ENCODE data around the gene VPS11.
"Not testable (repeated sequence)": the region's sequence is repeated elsewhere in the genome, so short reads cannot be mapped to it uniquely, and the experiment has no call there.

VPS11 gene

GRCh38 chr11:119038884-119039283 lies 28.7 kb upstream of the VPS11 start:
- no peak for DNase-seq (ENCODE audit: low spot score)

GRCh38 chr11:119039471-119039870 lies 28.1 kb upstream of the VPS11 start:
- not testable (repeated sequence) for DNase-seq (ENCODE audit: low spot score)

GRCh38 chr11:119041821-119042514 lies 25.6 kb upstream of the VPS11 start:
- DNase-seq (ENCODE audit: low spot score) = no peak

GRCh38 chr11:119042927-119043326 lies 24.7 kb upstream of the VPS11 start:
- no peak for DNase-seq (ENCODE audit: low spot score)

GRCh38 chr11:119044708-119045107 lies 22.9 kb upstream of the VPS11 start:
- DNase-seq (ENCODE audit: low spot score) = no peak

GRCh38 chr11:119046489-119046888 lies 21.1 kb upstream of the VPS11 start:
- no peak for DNase-seq (ENCODE audit: low spot score)

GRCh38 chr11:119047205-119047604 lies 20.4 kb upstream of the VPS11 start:
- no peak for DNase-seq (ENCODE audit: low spot score)

GRCh38 chr11:119048644-119049043 lies 19.0 kb upstream of the VPS11 start:
- DNase-seq (ENCODE audit: low spot score) = no peak

GRCh38 chr11:119049081-119049480 lies 18.5 kb upstream of the VPS11 start:
- DNase-seq (ENCODE audit: low spot score) = no peak

- DNase-seq (ENCODE audit: low spot score) = no peak
These were observed 16.0 kb upstream of the VPS11 start for GRCh38 chr11:119051440-119052162.

GRCh38 chr11:119052163-119052814 lies 15.3 kb upstream of the VPS11 start:
- DNase-seq (ENCODE audit: low spot score) = no peak

GRCh38 chr11:119054418-119054817 lies 13.2 kb upstream of the VPS11 start:
- DNase-seq (ENCODE audit: low spot score) = no peak

GRCh38 chr11:119055901-119056300 lies 11.7 kb upstream of the VPS11 start:
- DNase-seq (ENCODE audit: low spot score) = peak; percentile 48

- peak; percentile 13 for DNase-seq (ENCODE audit: low spot score)
These were observed 11.1 kb upstream of the VPS11 start for GRCh38 chr11:119056421-119056999.

GRCh38 chr11:119057000-119057769 lies 10.4 kb upstream of the VPS11 start, which contains the start of gene HYOU1:
TSS of gene HYOU1 (minus strand) at chr11:119057205. CDS start at chr11:119056160, 1,045 bp downstream.
- peak; percentile 98 for DNase-seq (ENCODE audit: low spot score)

- DNase-seq (ENCODE audit: low spot score) = not testable (repeated sequence)
These were observed 8.5 kb upstream of the VPS11 start for GRCh38 chr11:119059128-119059527.

- DNase-seq (ENCODE audit: low spot score) = no peak
These were observed 6.4 kb upstream of the VPS11 start for GRCh38 chr11:119061256-119061655.

GRCh38 chr11:119062779-119063178 lies 4.8 kb upstream of the VPS11 start:
- peak; percentile 37 for DNase-seq (ENCODE audit: low spot score)

GRCh38 chr11:119065369-119065768 lies 2.2 kb upstream of the VPS11 start:
- DNase-seq (ENCODE audit: low spot score) = peak; percentile 51

- no peak for DNase-seq (ENCODE audit: low spot score)
These were observed 10.2 kb downstream of the VPS11 start for GRCh38 chr11:119077839-119078238.

- DNase-seq (ENCODE audit: low spot score) = no peak
These were observed 11.2 kb downstream of the VPS11 start for GRCh38 chr11:119078675-119079420.
